D341Med (cell line): Measurements from ENCODE around the gene PHC2.

Experiments used
- DNase-seq: peaks from one replicate; pipeline ENCODE4 v3.0.0; 2012; ENCODE audit warnings: low spot score

Gene PHC2

GRCh38 chr1:33446590-33446989 is 15.7 kb upstream of the PHC2 start:
- DNase-seq, result no peak

- no peak for DNase-seq
Observed at GRCh38 chr1:33445108-33445507, 14.2 kb upstream of the PHC2 start.

- DNase-seq, result no peak
Observed at GRCh38 chr1:33443705-33444180, 12.8 kb upstream of the PHC2 start.

- no peak for DNase-seq
Observed at GRCh38 chr1:33443080-33443704, 12.3 kb upstream of the PHC2 start.

GRCh38 chr1:33442141-33442540 is 11.2 kb upstream of the PHC2 start:
- DNase-seq, result no peak

- no peak for DNase-seq
Observed at GRCh38 chr1:33441088-33441745, 10.3 kb upstream of the PHC2 start.

- DNase-seq, result no peak
Observed at GRCh38 chr1:33439662-33440061, 8.8 kb upstream of the PHC2 start.

- no peak for DNase-seq
Observed at GRCh38 chr1:33438364-33439160, 7.7 kb upstream of the PHC2 start.

- peak; percentile 70 for DNase-seq
Observed at GRCh38 chr1:33436557-33437285, 5.8 kb upstream of the PHC2 start.

GRCh38 chr1:33435096-33435820 is 4.4 kb upstream of the PHC2 start:
- no peak for DNase-seq

GRCh38 chr1:33434363-33434750 is 3.5 kb upstream of the PHC2 start:
- no peak for DNase-seq

- no peak for DNase-seq
Observed at GRCh38 chr1:33433509-33434362, 2.8 kb upstream of the PHC2 start.

- peak; percentile 63 for DNase-seq
Observed at GRCh38 chr1:33429856-33430691, 821 bp downstream of the PHC2 start.

GRCh38 chr1:33429332-33429731 is 1.6 kb downstream of the PHC2 start:
- DNase-seq, result no peak

- no peak for DNase-seq
Observed at GRCh38 chr1:33428661-33429060, 2.2 kb downstream of the PHC2 start.

- DNase-seq, result peak; percentile 62
Observed at GRCh38 chr1:33426916-33427315, 4.0 kb downstream of the PHC2 start.

- DNase-seq, result no peak
Observed at GRCh38 chr1:33425900-33426299, 5.0 kb downstream of the PHC2 start.

- DNase-seq, result no peak
Observed at GRCh38 chr1:33424610-33425009, 6.3 kb downstream of the PHC2 start.

- no peak for DNase-seq
Observed at GRCh38 chr1:33424205-33424604, 6.7 kb downstream of the PHC2 start.
